AG04449 (cell line): ENCODE measurements around the gene MST1R.

Experiments
- CTCF ChIA-PET: fragments of 350-600 bp; formaldehyde crosslinking; extraction: SDS; loops from one replicate; lab custom pipeline; 2021; ENCODE audit warnings: antibody characterized with exemption; lab: Yijun Ruan, JAX
- POLR2A ChIA-PET: fragments of 400-600, 350-600 bp; formaldehyde crosslinking; extraction: SDS; loops from one replicate; lab custom pipeline; 2020; ENCODE audit warnings: antibody characterized with exemption, inconsistent platforms; lab: Yijun Ruan, JAX
- DNase-seq: peaks from one replicate; pipeline ENCODE4 v3.0.0-alpha.2; 2010; ENCODE audit warnings: low read depth, low spot score
- H3K4me3 ChIP-seq: 2 replicates; pipeline ENCODE4 v1.5.1; 2011; ENCODE audit warnings: low read depth, mild to moderate bottlenecking, control low read depth, low read length
- TF ChIP-seq, protein P1 (sequence below): IDR thresholded peaks from one replicate; pipeline ENCODE4 v1.5.1; 2011; ENCODE audit warnings: mild to moderate bottlenecking, moderate library complexity, low read length, control low read depth, inconsistent platforms; ENCODE audit not compliant: insufficient read depth; ENCODE audit errors: missing control alignments

MST1R gene

DNA sequence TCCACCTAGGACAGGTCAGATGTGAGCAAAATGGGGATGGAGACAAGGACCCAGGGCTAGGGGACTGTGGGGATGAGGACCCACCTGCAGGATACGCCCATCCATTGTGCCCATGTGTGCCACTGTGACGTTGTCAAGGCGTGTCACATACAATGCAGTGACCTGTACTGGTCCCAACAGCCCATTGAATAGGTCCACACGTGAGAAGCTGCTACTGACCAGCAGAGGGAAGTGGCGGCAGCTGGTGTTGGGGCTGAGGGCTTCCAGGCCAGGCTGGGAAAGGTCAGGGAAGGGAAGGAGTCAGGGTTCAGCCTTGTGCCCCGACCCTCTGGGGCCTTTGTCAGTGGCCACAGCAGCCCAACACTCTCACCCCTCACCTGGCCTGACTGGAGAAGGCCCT, 4.7 kb downstream of the MST1R start:
- ChIA-PET CTCF (no interaction called here), POLR2A (no interaction called here)
- TF ChIP-seq, protein P1, sequence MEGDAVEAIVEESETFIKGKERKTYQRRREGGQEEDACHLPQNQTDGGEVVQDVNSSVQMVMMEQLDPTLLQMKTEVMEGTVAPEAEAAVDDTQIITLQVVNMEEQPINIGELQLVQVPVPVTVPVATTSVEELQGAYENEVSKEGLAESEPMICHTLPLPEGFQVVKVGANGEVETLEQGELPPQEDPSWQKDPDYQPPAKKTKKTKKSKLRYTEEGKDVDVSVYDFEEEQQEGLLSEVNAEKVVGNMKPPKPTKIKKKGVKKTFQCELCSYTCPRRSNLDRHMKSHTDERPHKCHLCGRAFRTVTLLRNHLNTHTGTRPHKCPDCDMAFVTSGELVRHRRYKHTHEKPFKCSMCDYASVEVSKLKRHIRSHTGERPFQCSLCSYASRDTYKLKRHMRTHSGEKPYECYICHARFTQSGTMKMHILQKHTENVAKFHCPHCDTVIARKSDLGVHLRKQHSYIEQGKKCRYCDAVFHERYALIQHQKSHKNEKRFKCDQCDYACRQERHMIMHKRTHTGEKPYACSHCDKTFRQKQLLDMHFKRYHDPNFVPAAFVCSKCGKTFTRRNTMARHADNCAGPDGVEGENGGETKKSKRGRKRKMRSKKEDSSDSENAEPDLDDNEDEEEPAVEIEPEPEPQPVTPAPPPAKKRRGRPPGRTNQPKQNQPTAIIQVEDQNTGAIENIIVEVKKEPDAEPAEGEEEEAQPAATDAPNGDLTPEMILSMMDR, result no peak
- no peak overlapping the region for H3K4me3 ChIP-seq
- DNase-seq, result no peak

DNA sequence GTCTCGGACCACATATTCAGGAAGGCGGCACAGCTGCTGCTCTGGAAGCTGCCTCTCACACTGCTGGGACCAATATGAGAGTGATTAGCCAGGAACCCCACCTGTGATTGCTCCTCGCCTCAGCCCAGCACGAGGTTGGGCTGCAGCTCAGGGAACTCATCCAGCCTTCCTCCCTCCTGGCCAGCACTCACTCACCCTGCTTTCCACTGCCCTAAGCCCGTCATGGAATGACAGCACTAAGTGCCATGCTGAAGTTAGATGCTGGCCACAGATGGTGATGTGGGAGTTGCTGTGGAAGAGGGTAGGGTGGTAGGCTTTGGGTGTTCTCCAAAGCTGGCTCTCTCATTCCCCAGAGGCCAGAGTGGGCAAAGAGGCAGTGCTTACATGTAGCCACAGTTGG, 7.3 kb downstream of the MST1R start:
- POLR2A ChIA-PET, result no interaction called here
- H3K4me3 ChIP-seq, result no peak overlapping the region
- TF ChIP-seq, protein P1, result no peak
- CTCF ChIA-PET, result interaction anchor here (0.9 to 1.1 kb wide), 2 partner anchors 12 to 57 kb away, joined by 3 to 4 read pairs; no protein-coding TSS in a partner anchor
- DNase-seq, result no peak

DNA sequence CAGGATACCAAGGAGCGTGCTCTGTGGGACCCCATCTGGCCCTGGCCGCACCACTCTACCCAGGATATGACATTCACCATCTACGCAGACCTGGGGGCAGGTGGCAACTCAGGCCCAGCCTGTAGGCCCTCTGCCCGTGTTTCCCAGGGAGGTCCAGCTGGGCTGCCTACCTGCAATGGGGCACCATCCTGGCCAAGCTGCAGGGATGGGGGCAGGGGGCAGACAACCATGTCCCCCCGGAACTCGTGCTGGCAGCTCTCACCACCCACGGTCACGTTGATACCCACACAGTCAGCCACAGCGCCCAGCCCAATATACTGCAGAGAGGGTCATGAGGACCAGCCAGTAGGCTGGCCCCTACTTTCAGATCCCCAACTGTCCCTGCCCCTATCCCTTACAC, 7.9 kb downstream of the MST1R start:
- ChIA-PET POLR2A (no interaction called here), CTCF (interaction anchor here (1.0 to 1.1 kb wide), 2 partner anchors 10 to 13 kb away, joined by 3 to 4 read pairs; no protein-coding TSS in a partner anchor)
- TF ChIP-seq, protein P1, result no peak

DNA sequence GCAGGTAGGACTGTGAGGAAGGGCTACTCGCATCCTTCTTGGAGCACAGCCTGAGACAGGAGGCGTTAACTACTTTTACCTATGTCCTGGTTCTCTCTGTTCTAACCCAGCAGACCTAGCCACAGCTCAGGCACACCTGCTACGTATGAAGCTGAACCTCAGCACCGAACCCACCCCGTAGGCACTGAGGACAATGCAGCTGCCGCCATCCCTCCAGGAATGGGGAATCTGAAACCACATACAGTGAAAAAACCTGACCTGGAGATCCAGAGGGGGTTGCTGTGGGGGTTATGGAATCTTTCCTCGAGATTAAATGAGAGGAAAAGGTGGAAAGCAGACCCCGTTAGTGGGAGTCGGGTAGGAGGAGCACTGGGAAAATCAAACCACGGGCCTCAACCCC, 14.4 kb downstream of the MST1R start:
- DNase-seq, result no peak
- TF ChIP-seq, protein P1, result no peak
- ChIA-PET POLR2A (no interaction called here), CTCF (no interaction called here)
- H3K4me3 ChIP-seq, result no peak overlapping the region

More for the DNA sequence above, 7.9 kb downstream of the MST1R start:
- DNase-seq, result no peak
- no peak overlapping the region for H3K4me3 ChIP-seq

DNA sequence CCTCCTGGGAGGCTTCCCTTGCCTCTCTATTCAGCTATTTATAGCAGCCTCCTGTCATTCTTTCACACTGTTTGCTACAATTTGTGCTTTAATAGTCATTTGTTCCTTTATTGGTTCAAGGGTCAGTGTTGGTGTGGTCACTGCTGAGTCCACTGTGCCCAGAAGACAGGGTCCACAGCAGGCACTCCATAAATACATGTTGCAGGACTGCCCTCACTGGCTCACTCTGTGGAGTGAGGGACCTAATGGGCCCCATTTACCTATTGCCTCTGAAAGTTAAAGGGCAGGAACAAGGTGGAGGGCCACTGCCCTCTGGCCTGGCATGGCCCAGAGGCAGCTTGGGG, 16.8 kb downstream of the MST1R start:
- ChIA-PET CTCF (interaction anchor here (0.5 kb wide), 1 partner anchor 50 kb away, joined by 3 read pairs; no protein-coding TSS in a partner anchor), POLR2A (no interaction called here)
- no peak for DNase-seq
- TF ChIP-seq, protein P1, result no peak
- no peak overlapping the region for H3K4me3 ChIP-seq

DNA sequence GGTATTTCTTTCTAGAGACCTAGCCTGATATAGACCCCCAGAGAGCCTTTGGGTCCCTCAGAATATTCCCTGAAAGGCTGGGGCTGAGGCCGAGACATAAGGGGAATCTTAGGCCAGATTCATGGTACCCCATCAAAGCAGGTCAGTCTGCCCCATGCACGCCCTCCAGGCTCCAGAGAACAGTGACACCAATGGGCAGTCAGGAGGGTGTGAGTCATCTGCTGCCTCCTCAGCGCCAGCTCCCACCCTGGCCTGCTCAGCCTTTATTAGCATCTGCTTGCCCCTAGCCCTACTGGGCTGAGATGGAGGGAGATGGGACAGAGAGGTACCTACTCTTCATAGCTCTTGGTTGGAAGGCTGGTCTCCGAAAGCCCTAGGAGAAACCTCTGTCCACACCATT, 19.7 kb downstream of the MST1R start:
- ChIA-PET CTCF (no interaction called here), POLR2A (interaction anchor here (1.0 kb wide), 1 partner anchor 12 kb away, joined by 3 read pairs; no protein-coding TSS in a partner anchor)
- no peak for DNase-seq
- no peak overlapping the region for H3K4me3 ChIP-seq
- TF ChIP-seq, protein P1, result no peak
